NCI-H774 (cell line): ENCODE measurements around the gene KLHL29.
"Not testable (repeated sequence)": the region's sequence is repeated elsewhere in the genome, so short reads cannot be mapped to it uniquely, and the experiment has no call there.

Source experiments
- DNase-seq: peaks from one replicate; lab custom pipeline; 2025; lab: John Stamatoyannopoulos, UW

Gene KLHL29

DNA sequence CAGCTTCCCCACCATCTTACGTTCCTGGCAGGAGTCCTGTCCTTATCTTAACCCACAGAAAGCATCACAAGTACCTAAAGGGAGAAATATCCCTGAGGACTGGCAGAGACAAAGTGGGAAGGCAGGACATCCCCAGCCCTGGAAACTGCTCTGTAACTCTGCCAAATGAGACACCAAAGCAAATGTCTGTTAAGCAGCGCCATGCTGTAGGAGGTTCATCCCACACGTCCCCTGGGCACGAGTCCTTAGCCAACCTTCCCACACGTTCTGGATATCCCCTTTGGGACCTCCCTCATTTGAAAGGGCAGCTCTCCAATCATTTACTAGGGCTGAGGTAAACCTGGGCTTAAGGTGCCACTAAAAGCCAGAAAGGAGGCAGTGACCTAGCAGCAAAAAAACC, 334.7 kb downstream of the KLHL29 start:
- no peak for DNase-seq

DNA sequence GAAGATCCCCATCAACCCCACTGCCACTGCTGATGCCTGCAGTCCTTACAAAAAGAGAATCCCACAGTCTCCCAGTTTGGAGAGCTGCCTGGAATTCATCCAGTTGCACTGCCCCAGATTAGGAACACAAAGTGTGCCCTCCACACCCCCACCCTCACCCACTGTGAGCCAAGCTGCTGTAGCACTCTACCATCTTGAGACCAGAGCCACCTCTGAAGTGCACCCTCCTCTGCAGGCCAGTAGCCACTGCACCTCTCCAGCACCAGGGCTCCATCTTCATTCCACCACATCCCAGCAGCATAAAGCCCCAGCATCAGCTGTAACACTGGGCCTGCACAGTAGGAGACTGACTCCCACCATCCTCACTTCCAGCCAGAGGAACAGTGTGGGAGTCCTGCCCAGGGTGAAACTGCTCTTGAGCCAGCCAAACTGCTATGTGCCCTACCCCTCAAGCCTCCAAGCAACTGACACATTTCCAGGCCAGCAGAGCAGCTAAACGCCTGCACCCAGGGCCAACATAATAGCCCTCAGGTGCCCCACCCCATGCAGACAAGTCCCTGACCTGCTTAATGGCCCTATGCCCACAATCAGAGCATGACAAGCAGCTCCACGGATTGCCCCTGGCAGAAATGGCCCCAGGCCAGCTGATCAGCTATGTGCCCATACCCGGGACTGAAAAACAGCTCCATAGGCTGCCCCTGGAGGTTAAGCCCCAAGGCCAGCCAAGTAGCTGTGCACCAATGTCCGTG, 335.9 kb downstream of the KLHL29 start:
- DNase-seq: no peak

DNA sequence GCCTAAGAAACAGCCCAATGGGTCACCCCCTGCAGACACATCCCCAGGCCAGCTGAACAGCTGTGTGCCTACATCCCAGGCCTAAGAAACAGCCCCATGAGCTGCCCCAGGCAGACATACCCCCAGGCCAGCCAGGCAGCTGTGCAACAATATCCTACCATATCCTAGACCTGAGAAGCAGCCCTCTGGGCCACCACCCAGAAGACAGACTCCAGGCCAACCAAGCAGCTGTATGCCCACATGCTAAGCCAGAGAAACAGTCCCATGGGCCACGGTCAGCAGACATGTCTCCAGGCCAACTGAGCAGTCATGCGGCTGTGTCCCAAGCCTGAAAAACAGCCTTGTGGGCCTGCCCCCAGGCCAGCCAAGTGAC, 336.5 kb downstream of the KLHL29 start:
- DNase-seq: no peak

DNA sequence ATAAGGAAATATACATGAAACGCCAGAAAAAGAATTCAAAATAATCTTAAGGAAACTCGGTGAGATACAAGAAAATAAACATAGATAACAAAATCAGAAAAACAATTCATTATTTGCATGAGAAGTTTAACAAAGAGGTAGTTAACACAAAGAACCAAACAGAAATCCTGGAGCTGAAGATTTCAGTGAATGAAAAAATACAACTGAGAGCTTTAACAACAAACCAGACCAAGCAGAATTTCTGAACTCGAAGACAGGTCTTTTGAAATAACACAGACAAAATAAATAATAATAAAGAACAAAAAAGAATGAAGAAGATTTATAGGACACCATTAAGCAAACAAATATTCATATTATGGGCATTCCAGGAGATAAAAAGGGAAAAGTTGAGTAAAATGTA, 337.3 kb downstream of the KLHL29 start:
- no peak for DNase-seq

DNA sequence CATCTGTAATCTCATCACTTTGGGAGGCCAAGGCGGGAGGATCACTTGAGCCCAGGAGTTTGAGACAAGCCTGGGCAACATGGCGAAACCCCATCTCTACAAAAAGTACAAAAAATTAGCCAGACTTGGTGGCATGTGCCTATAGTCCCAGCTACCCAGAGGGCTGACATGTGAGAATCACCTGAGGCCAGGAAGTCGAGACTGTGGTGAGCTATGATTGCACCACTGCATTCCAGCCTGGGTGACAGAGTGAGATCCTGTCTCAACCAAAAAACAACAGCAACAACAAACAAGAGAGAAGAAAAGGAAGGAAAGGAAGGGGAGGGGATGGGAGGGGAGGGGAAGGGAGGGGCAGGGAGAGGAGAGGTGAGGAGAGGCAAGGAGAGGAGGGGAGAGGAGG, 338.1 kb downstream of the KLHL29 start:
- DNase-seq: not testable (repeated sequence)

DNA sequence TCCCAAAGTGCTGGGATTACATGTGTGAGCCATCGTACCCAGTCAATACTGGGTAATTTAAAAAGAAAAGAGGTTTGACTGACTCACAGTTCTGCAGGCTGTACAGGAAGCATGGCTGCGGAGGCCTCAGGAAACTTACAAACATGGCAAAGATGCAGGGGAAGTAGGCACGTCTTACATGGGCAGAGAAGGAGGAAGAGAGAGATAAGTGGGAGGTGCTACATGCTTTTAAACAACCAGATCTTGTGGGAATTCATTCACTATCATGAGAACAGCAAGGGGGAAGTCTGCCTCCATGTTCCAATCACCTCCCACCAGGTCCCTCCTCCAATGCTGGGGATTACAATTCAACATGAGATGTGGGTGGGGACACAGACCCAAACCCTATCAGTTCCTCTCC, 349.4 kb downstream of the KLHL29 start:
- no peak for DNase-seq

DNA sequence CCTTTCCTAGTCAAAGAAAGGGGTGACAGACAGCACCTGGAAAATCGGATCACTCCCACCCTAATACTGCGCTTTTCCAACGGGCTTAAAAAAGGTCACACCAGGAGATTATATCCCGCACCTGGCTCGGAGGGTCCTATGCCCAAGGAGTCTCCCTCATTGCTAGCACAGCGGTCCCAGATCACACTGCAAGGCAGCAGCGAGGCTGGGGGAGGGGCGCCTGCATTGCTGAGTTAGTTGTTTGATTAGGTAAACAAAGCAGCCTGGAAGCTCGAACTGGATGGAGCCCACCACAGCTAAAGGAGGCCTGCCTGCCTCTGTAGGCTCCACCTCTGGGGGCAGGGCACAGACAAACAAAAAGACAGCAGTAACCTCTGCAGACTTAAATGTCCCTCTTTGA, 351.8 kb downstream of the KLHL29 start:
- DNase-seq: not testable (repeated sequence)

DNA sequence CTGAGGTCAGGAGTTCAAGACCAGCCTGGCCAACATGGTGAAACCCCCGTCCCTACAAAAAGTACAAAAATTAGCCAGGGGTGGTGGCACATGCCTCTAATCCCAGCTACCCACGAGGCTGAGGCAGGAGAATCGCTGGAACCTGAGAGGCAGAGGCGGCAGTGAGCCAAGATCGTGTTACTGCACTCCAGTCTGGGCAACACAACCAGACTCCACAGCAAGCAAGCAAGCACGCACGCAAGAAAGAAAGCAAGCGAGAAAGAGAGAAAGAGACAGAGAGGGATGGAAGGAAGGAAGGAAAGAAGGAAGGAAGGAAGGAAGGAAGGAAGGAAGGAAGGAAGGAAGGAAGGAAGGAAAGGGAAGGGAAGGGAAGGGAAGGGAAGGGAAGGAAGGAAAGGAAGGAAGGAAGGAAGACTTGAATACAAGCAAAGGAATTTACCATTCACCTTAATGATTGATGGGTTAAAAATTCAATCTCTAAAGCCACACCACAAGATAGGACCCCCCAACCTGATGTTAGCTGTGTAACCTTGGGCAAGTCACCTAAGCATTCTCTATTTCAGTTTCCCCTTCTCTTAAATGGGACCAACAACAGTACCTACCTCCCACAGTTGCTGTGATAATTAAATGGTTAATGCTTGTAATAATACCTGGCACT, 360.2 kb downstream of the KLHL29 start:
- no peak for DNase-seq

DNA sequence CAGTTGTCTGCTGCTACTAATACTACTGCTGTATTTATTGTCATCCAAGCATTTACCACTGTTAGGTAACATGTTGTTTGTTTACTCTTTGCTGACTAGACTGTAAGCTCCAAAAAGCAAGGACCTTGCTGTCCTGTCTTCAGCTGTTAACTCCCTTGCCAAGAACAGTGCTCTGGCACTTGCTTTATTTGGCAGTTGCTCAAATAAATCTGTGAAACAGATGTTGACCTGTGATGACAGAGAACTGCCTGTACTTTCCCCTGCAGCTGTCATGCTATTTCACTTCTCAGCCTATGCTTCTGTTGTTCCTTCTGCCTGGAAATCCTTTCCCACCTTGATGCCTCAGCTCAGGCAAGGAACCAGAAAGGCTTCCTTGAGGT, 360.7 kb downstream of the KLHL29 start:
- no peak for DNase-seq

DNA sequence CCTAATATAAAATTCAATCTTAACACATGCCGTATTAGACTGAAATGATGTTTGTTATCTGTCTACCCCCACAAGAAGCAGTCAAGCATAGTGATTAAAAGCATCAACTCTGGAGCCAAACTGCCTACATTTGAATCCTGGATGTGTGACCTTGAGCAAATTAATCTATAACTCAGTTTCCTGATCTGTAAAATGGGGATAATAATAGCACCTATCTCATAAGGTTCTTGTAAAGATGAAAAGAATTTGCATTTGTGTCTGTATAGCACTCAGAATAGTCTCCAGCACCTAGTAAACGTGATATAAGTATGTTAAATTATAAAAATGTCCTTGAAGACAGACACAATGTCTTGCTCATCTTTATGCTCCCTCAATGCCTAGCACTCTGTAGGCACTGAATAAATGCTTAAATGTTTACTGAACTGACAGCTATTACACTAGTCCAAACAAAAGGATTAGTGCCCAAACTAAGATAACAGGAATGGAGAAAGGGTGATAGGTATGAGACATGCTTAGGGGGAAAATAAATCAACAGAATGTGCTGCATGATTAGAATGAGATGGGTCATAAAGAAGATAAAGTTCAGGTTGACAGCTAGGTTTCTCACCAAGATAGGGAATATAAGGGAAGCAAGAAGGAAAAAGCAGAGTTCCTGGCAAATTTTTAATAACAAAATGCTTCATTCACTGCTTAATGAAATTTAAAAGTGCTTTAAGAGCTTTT, 361.3 kb downstream of the KLHL29 start:
- no peak for DNase-seq

DNA sequence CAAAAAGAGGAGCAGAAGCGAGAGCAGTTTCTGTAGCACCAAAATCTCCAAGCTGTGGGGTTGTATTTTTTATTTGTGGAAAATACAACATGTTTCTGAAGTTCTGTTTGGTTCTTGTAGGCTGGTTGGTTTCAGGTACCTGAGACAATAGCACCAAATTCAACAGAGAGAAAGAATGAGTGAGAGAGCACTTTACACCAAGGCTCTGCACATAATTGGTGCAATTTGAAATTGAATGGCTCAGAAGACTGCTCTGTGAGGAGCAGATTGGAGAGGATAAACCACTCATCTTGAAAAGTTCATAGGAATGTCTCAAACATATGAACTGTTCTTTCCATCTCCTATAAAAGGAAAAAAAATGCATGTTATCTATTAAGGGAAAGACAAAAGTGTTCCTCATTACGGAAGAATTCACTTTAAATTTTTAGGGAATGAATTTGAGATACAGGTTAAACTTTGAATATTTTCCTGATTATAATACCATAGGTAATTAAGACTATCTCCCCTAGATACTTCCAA, 366.8 kb downstream of the KLHL29 start:
- no peak for DNase-seq

DNA sequence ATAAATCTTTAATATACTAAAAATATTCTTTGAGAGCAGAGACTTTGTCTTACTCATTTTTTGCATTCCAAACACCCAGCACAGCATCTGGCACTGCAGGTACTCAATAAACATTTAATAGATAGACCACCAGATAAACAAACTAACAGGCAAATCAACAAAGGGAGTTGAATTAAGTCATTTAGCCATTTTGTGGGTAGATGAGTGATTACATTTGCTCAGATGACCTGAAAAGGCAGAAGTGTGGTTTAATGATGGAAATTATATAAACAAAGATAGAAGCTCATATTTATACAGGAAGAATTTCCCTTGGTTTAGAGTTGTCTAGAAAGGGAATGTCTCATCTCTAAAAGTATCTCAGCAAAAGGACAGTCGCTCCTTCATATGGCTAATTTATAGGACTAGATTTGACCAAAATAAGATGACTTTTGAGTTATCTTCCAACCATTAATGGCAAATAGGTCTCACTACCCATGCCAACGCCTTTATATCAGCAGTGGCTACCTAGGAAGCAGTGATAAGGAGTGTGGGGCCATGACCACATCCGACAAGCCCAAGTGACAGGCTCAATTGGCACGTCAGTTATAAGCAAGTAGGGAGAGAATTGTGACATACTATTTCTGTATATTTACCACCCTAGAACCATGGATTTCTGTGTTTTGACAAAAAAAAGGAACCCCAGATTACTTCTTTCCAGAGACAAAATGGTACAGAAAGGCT, 368.5 kb downstream of the KLHL29 start:
- DNase-seq: no peak

DNA sequence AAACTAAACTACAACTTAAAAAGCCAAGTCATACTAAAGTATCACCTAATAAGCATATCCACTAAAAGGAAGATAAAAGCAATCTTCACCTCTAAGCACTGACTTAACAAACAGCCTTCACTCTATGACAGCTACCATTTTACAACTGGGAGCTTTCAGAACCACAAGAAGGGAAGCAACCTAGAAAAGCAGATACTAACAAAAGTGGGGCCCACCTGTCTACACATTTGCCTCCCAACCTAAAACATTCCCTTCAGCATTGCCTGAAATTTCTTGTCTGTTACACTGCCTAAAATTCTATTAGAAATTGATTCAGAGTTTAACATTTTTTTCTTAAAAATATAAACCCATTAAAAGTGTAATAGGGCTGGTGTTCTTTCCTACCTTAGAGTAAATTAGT, 370.0 kb downstream of the KLHL29 start:
- DNase-seq: no peak

DNA sequence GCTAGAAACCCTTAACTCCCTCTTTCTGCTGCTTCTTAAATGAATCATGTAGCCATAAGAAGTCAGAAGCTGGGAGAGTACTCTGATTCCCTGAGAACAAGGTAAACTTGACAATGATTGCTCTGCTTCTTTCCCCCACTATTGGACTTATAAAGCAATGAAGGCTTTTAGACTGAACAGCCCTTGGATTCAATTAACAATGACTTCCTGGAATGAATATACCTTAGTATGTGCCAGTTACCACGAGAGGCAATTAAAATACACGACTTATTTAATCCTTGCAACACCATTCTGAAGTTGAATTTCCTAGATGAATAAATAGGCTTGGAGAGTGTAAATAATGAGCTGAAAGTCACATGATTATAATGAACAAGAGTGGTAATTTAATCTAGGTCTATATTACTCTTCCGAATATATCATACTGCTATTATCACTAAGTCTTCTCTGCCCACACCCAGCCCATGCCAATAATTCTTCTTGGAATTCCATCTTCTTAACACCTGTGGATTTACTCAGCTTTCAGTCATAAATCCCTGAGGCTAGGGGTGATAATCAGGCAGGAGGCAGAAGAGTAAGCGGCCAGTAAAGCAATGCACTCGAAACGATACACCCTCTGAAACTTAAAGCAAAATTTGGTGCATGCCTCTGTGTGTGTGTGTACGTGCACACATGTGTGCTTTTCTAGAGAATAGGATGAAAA, 371.8 kb downstream of the KLHL29 start:
- DNase-seq: no peak

DNA sequence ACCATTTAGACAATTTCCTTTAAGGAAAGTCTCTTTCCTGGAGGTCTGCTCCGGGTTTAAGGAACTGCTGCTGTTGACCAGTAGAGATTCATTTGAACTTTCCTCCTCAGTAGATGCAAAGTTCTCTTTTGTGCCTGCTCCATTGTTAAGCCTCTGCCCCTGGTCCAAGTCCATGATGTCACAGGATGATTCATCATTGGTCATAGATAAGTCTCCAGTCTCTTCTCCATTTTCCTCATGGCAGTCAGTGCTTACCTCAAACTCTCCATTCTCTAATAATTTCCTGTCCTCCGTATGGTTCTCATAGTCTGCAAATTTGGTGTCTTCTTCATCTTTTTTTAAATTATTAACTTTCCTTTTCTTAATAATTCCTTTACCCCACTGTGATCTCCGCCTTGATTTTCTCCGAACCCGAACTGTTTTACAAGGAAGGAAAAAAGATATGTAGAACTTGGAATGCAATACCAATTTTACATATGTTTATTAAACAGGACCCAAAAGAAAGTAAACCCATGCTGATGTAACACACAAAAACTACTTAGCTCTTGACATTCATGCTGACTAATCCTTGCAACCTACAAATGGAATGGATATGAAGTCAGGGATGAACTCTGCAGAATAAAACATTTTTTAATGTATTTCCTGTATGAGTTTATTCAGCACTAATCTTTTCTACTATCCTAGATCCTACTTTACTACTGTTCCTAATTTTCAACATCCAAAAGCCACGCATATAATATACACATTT, 372.9 kb downstream of the KLHL29 start:
- DNase-seq: no peak
